HCT116 (cell line): ENCODE results near the gene ANKRD44.

Experiments
- POLR2AphosphoS5 ChIP-seq: IDR thresholded peaks from 2 replicates; pipeline ENCODE4 v1.6.1; 2011; ENCODE audit warnings: mild to moderate bottlenecking, low read depth, low read length, moderate library complexity
- SP1 ChIP-seq: IDR thresholded peaks from 2 replicates; pipeline ENCODE4 v1.6.1; 2012; ENCODE audit warnings: low read depth
- TF ChIP-seq, protein P1 (sequence below), 3 experiments: fragments of 200-600 bp in 1 of 3; sonication (generic) in 1 of 3; IDR thresholded peaks in 2 of 3; conservative IDR thresholded peaks in 1 of 3; 2 replicates each; pipeline ENCODE4 v1.5.1; 2012 to 2017; ENCODE audit warnings: low read depth in 2 of 3, low read length in 2 of 3, antibody characterized with exemption in 1 of 3, borderline replicate concordance in 1 of 3, control low read depth in 1 of 3, mild to moderate bottlenecking in 1 of 3, mixed read lengths in 1 of 3, mixed run types in 1 of 3, moderate library complexity in 1 of 3; ENCODE audit not compliant: insufficient read depth in 1 of 3

DNA sequence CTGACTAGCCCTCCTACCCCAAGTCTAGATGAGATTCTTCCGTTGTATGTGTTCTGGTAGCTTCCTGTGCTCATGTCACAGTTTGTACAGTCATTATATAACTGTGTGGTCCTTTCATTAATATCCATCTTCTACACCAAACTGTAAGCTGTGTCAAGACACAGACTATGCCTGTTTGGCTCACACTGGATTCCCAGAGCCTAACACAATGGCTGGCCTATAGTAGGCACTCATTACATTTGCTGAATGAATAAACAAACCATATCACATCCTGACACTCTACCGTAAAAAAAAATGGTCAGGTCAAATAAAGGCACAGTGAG, 72.6 kb downstream of the ANKRD44 start:
- no peak for TF ChIP-seq POLR2AphosphoS5
- TF ChIP-seq, protein P1, sequence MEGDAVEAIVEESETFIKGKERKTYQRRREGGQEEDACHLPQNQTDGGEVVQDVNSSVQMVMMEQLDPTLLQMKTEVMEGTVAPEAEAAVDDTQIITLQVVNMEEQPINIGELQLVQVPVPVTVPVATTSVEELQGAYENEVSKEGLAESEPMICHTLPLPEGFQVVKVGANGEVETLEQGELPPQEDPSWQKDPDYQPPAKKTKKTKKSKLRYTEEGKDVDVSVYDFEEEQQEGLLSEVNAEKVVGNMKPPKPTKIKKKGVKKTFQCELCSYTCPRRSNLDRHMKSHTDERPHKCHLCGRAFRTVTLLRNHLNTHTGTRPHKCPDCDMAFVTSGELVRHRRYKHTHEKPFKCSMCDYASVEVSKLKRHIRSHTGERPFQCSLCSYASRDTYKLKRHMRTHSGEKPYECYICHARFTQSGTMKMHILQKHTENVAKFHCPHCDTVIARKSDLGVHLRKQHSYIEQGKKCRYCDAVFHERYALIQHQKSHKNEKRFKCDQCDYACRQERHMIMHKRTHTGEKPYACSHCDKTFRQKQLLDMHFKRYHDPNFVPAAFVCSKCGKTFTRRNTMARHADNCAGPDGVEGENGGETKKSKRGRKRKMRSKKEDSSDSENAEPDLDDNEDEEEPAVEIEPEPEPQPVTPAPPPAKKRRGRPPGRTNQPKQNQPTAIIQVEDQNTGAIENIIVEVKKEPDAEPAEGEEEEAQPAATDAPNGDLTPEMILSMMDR (IDR thresholded peaks at IDR 0.05 in 2 of 3, conservative IDR thresholded peaks at IDR 0.05 in 1 of 3; ENCODE audit: borderline replicate concordance in 1 of 3, insufficient read depth in 1 of 3, low read depth in 2 of 3, low read length in 2 of 3): no peak
- TF ChIP-seq SP1: no peak
